GM12873 (cell line): Measurements from ENCODE around the gene ACTR1A.

Experiments
- CTCF ChIP-seq: IDR thresholded peaks from 2 replicates; pipeline ENCODE4 v1.5.1; 2012; ENCODE audit warnings: low read depth, mild to moderate bottlenecking, moderate library complexity, low read length, control low read depth; ENCODE audit not compliant: insufficient read depth; ENCODE audit errors: missing control alignments

Gene ACTR1A

DNA sequence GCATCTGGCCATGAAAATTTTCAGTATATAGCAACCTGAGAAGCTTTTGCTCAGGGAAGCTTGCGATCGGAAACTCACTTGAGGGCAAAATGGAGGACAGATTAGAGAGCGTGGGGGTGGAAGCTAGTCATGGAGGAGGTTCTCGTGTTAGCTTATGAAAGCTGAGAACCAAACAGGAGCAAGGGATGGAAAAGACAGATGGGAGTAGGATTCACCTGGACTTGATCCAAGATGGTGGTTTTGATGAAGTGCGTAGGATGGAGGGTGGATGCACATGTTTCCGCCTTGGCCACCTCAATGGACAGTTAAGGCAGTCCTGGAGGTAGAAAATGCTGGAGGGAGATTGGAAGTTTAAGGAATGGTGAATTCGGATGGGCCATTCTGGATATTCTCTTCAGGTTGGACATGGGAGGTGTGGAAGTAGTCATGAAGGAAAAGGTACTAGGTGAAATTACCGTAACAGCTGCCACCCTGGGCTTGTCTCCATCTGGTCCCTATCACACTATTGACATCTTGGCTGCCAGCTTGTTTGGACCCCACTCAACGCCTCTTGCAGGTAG lies 44.8 kb downstream of the ACTR1A start:
- no peak for TF ChIP-seq CTCF

- TF ChIP-seq CTCF: no peak
Observed at GRCh38 chr10:102455893-102456471, 46.5 kb downstream of the ACTR1A start.

DNA sequence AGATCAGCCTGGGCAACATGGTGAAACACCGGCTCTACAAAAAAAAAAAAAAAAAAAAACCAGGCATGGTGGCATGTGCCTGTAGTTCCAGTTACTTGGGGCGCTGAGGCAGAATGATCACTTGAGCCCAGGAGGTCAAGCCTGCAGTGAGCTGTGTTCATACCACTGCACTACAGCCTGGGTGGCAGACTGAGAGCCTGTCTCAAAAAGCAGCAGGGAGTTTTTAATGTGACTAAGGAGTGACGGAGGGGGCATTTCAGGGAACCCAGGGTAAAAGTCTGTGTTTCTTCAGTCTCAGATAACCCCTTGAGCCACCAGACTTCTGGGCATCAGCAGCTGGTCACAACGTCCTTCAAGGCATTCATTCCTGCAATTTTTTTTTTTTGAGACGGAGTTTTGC lies 49.0 kb downstream of the ACTR1A start:
- no peak for TF ChIP-seq CTCF

DNA sequence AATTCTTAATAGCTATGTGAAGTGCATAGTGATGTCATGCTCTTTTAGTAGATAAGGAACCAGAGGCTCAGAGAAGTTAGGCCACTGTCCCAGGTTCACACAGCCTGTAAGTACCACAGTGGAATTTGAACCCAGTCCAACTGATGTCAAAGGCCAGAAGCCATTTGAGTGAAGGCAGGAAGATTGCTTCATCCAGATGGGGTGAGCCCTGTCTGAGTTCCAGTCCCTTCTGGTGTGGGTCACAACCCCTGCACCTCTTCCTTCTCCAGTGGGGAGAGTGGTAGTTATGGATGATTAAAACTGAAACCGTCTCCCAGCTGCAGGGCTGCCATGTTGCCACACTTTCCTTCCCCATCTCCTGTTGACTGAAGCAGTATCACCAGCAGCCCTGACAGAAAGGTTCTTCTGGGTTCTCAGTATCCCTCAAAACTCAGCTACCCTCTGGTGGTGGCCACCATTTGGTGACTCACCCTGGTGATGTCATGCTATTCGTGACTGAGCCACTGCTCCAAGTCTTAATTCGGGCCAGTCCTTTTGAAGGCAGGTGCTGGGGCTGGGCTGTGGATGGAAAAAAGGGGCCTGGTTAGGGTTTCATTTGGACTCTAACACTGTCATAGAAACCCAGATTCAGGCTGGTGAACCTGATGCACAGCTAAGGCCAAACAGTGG lies 49.7 kb downstream of the ACTR1A start:
- no peak for TF ChIP-seq CTCF

DNA sequence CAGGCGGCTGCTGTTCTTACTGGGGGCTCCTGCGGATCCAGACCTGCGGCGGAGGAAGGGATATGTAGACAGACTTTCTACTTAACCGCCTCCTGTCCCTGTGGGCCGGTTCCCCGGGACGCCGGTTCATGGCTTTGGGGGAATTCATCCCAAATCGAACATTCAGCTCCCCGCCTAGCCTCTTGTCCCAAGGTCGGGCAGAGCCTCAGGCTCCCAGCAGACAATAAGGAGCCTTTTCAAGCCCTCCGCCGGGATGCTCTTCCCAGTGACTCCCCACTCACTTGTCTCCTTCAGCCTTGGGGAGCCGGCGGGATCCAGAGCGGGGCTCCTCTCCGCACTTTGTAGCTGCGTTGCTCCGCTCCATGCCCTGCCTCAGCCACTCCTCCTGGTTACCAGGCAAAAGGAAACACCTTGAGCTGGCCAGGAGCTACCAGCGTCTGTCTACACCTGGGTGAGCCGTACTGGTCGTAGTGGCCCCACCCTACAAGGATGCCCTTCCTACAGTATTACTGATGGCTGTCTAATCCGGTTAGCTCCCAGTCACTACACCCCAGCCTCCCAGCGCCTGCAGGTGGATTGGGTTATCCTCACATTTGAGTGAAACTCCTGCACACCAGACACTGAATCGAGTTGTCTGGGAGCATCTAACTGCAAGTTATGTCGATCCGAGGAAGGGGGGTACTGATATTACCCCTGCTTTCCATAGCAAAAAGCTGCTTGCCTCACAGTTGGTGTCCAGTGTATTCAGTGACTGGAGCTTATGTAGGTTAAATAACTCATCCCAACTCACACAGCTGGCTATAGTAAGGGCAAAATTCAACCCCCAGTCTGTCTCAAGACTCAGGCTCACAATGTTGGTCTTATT lies 51.2 kb downstream of the ACTR1A start, which contains the start of gene C10orf95:
C10orf95 (minus strand) TSS at position 439 of the 865 bp plus-strand sequence. CDS start 450 bp downstream, outside the sequence.
- TF ChIP-seq CTCF: no peak

- no peak for TF ChIP-seq CTCF
Observed at GRCh38 chr10:102450374-102451104, 52.0 kb downstream of the ACTR1A start.
